GM18526 (cell line): ENCODE measurements around the gene GSTM1.

ENCODE experiments used
- POLR2A ChIP-seq: IDR thresholded peaks from 3 replicates; pipeline ENCODE4 v1.6.1; 2011; ENCODE audit not compliant: insufficient read length; ENCODE audit errors: extremely low read depth

GSTM1 gene

DNA sequence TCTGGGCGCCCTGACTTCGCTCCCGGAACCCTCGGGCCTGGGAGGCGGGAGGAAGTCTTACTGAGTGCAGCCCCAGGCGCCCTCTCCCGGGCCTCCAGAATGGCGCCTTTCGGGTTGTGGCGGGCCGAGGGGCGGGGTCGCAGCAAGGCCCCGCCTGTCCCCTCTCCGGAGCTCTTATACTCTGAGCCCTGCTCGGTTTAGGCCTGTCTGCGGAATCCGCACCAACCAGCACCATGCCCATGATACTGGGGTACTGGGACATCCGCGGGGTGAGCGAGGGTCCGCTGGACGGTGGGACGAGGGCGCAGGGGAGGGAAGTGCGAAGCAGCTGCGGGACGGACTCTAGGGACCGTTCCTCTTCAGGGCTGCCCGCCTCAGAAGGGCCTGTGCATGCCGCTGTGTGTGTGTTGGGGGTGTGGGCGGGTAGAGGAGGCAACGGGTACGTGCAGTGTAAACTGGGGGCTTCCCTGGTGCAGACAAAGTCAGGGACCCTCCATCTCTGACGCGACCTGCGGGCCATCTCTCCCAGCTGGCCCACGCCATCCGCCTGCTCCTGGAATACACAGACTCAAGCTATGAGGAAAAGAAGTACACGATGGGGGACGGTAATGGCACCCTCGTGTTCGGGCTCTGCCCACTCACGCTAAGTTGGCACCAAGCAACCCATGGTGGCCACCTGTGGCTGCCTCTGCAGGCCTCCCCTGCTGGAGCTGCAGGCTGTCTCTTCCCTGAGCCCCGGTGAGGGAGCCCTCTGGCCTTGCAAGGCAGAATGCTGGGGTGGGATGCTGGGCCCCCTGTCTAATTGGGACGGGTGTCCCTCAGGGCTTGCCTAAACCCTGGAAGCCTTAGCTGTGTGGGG lies at the start of gene GSTM1:
Gene GSTM1 (plus strand): TSS at position 177 of the 859 bp plus-strand sequence. CDS start 57 bp downstream, at position 234.
- TF ChIP-seq POLR2A: no peak

DNA sequence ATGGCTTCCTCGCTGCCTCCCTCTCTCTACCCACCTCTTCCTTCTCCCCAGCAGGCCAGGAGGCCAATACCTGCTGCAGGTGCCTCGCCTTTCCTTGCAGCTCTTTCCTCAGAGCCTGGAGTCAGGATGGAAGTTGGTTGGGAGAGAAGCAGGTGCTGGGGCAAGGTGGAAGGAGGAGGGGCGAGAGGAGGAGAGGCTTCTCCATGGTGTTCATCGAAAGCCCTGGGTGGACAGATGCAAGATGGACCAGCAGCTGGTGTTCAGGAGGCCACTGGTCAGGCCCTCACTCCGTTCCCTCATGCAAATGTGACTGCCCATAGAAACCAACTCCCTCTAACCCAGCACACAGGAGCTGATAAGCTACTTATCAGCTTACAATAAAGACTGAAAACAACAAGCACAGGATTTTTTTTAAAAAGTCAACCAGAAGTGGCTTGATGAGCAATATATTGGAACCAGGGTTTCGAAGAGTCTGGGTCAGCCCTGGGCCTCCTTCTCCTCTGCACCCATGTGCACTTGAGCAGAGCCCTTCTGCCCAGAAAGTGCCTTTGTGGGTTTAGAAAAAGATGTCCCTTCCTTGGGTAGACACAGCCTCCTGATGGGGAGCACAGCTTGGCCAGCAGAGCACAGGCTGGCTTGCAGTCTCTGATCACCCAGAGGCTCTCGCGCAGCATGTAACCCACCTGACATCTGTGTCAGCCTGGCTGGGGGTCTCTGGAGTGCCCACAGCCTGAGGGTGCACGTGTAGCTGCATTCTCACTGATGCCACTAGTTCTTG lies 48.4 kb upstream of the GSTM1 start:
- TF ChIP-seq POLR2A: no peak

DNA sequence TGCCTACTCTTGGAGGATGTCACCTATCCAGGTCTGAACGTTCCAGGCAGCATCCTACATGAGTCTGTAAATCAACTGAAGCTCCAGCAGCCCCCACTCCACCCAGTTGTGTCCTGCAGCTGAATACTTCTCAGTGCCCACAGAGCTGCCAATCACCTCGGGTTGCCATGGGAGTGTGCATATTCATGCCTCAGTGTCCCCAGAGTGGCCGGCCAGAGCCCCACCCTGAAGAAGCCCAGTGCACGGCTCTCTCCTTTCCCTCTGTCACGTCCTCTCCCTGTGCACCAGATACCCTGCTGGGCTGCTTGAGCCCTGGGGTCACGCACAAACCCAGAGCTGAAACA lies 47.8 kb upstream of the GSTM1 start:
- no peak for TF ChIP-seq POLR2A

DNA sequence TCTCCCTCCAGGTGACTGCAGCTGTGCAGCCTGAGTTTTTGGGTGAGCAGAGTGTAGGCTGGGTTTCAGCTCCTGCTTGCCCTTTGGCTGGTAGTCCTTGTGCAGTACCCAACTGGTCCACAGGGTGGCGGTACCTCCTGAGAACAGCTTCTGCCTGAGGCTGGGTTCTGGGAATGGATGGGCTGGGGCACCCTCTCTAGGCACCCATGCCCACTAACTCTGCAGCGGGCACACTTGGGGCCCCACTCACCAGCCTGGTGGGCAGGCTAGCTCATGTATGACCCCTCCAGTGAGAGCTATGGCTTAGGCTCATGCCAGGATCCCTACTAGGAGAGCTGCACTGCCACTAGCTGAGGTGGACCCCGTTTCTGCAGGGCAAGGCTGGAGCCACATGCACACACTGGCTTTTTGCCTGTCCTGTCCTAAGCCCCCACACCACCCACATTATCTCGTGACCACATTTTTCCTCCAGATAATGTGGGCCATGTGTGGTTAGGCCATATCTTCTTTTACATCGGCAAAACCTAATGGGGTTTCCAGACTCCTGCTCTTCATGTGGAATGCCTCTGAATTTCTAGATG lies 47.2 kb upstream of the GSTM1 start:
- TF ChIP-seq POLR2A: no peak

DNA sequence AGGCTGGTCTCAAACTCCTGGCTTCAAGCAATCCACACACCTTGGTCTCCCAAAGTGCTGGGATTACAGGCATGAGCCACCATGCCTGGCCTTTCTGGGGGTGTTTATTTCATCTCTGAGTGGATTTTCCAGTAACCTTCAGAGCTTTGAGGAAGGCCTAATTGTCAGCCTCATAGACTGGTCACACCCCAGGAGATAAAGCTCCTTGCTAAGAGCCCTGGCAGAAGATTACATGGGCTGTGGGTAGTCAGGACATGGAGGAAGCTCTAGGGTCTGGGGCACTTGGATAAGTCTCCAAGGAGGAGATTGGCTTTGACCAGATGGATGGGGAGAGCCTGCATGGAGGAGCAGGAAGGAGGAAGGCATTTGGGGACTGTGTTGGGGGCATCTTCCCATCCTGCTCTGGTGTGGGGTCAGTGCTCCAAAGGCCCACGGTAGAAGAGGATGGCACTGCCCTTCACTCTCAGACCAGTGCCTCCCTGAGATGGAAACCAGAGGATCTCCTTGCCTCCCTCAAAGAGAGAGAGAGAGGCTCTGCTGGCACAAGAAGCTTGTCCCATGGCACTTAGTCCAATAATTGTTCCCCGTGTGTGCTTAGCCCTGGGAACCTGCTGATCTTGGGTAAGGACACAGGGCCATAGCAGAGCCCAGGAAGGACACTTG lies 46.4 kb upstream of the GSTM1 start:
- no peak for TF ChIP-seq POLR2A

DNA sequence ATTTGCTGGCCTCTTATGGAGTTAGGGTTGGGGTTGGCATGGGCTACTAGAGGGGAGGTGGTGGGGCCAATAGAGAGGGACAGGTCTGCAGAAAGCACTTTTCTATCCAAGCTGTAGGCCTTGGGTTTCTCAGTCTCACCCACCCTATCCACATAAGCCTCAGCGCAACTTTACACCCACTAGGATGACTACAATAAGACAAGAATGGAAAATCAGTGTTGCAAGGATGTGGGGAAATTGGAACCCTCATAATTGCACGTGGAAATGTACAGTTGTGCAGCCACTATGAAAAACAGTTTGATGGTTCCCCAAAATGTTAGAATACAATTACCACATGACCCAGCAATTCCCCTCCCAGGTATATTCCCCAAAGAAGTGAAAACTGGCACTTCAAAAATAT lies 45.8 kb upstream of the GSTM1 start:
- no peak for TF ChIP-seq POLR2A

DNA sequence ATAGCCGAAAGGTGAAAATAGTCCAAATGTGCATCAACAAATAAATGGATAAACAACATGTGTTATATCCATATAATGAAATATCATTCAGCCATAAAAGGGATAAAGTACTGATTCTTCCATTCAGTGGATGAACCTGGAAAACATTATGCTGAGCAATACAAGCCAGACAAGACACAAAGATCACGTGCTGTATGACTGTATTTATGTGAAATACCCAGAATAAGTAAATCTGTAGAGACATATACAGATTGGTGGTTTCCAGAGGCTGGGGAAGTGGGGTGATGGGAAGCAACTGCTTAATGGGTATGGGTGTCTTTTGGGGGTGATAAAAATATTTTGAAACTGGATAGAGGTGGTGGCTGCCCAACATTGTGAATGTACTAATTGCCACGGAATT lies 45.0 kb upstream of the GSTM1 start:
- no peak for TF ChIP-seq POLR2A

DNA sequence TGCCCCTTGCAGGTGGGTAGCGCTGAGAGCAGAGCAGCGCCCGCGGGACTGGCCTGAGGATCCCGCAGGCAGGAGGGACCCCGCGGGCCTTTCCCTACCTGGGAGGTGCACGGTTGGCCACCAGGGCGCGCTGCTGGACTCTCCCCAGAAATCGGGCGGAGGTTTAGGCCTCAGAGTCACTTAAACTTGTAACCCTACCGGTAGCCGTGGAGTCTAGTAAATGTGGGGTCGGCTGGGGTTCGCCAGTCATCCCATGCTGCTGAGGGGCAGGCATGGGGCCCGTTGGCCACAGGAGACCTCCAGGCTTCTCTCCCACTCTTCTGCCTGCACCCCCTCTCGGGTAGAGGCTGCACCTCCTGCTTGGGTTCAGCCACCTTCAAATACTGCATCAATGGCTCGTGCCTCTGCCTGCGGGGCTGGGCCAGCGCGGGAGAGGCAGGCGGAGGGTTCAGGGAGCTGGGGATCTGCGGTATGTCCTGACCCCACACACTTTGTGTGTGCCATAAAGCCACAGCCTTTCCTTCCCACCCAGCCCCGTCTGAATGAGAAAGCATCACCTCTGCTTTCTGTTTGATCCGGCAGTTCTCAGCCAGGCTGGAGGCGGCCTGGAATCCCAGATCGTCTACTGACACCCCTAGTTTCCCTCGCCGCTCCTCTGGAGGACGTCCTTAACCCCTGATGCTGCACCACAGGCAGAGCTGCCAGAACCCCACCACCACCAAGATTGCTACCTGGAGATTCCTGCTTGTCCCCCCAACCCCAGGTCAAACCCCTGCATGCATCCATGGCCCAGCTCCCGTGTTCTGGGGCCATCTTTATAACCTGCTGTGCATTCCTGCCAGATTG lies 44.0 kb upstream of the GSTM1 start:
- no peak for TF ChIP-seq POLR2A

DNA sequence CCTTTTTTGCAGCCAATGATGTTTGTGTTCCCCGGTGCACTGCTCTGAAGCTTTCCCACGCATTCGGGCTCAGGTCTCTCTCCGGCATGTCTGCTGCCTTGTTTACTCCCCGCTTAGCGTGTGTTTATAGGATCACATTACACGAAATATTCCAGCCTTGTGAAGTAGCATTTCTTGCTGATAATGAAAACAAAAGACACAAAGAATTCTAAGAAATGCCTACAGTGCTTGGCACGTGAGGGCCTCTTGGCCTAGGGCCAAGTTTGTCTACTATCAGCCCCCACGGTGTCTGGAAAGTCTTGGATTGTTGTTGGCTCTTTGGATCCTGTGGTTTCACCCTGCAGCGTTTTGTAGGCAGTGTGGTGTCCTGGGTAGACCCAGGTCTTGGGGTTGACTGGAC lies 42.9 kb upstream of the GSTM1 start:
- TF ChIP-seq POLR2A: no peak

DNA sequence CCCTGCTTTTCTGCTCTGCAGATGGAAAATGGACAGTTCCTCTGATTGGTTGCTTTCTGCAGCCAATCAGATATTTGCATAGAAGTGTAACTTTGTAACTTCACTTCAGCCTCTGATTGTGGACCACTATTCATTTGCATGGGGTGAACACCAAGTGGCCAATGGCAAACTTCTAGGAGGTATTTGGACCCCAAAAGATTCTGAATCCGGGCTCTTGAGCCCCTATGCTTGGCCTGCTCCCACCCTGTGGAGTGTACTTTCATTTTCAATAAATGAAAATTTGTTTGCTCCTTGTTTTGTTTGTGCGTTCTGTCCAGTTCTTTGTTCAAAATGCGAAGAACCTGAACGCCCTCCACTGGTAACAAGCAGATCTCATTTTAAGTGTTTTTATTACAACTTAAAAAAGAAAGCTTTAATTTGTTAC lies 38.1 kb upstream of the GSTM1 start:
- TF ChIP-seq POLR2A: no peak

DNA sequence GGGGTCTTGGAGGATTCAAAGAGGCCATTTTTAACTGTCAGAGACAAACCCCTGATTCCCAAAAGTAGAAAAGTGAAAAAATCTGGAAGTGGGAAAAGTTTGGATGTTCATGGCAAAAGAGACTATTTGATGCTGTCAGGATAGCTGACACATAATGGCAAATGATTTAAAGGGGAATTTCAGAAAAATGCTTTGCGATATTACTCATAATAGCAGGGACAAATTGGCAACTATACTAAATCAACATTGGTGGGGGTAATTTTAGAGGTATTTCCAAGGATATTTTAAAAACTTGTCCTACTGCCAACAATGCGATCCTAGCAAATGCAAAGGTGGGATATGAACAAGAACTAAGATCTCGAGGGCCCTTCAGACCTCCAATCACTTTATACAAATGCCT lies 37.0 kb upstream of the GSTM1 start:
- TF ChIP-seq POLR2A: no peak

DNA sequence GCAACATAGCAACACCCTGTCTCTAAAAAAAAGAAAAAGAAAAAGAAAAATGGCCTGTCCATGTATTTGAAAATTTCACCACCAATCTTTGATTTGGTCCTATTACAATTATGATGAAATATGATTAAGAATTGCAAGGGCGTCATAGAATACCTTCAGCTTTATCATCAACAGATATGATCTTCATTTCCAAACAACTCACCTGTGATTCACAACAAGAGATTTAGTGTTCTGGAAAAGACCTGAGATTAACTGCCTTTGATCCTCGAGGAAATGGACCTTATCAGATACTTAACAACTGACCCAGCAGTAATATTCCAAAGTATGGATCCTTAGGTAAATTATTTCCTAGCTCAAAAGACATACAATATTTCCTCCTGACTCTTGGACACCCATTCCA lies 35.2 kb upstream of the GSTM1 start:
- no peak for TF ChIP-seq POLR2A

DNA sequence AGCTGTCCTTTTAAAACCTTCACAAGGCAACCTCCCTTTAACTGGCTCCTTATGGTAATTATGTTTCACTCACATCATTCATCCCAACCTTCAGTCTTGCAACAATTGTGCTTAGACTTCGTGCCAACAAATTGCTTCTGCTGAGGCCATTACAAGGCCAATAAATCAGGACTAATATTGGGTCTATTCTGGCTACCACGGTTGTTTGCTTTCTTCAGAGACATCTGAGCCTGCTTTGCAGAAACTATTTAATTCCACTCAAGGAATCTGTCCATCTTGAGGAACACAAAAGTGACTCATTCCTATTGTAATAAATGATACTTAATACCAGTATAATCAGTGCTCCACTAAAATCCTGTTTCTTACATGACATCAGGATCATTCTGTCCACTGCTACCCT lies 34.3 kb upstream of the GSTM1 start:
- no peak for TF ChIP-seq POLR2A

DNA sequence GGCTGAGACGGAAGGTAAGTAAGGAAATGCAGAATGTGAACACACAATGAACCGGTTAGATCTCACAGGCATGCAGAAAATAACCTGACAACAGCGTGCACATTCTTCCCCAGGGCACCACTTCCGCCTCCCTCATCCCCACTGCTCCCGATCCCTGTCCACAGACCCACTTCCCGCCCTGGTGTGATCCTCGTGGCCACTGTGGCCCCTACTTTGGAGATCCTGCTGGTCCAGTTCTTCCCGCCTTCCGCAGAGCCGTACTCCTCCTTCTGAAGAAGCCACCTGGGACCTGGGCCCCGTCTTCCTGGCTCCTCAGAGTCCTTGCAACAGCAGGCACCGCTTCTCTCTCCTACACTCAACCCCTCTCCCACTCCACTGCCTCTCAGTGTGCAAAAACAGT lies 33.1 kb upstream of the GSTM1 start:
- TF ChIP-seq POLR2A: no peak

DNA sequence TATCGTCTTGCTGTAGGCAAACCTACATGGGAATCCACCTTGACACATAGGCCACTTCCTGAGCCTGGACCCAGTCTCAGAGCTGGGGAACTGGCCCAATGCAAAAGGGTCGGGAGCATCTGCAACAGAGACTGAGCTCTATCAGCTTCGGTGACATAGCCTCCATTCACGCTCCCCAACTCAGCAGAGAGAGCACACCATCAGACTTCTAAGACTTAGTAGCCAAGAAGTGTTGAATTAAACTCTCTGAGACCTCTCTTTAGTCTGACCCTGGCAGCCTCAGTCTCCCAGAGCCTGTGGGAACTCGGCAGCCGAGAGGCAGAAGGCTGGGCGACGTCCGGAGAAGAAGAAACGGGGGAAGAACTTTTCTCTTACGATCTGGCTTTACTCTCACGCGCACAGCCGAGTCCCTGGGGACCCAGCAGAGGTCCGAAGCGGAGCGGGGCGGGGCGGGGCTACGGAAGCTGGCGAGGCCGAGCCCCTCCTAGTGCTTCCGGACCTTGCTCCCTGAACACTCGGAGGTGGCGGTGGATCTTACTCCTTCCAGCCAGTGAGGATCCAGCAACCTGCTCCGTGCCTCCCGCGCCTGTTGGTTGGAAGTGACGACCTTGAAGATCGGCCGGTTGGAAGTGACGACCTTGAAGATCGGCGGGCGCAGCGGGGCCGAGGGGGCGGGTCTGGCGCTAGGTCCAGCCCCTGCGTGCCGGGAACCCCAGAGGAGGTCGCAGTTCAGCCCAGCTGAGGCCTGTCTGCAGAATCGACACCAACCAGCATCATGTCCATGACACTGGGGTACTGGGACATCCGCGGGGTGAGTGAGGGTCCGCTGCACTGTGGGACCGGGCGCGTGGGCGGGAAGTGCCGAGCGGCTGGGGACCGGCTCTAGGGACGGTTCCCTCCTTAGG lies 31.8 kb upstream of the GSTM1 start, which contains the start of gene GSTM4:
Gene GSTM4 (plus strand): TSS at position 485 of the 905 bp plus-strand sequence. CDS start 291 bp downstream, at position 776.
- peak; percentile 55 for TF ChIP-seq POLR2A
